NCI-H1436 treated with DMSO at 0.1 percent for 48 hours (cell line): ENCODE results near the gene JPH3.
"Not testable (repeated sequence)": the region's sequence is repeated elsewhere in the genome, so short reads cannot be mapped to it uniquely, and the experiment has no call there.

Experiments
- DNase-seq: peaks from one replicate; lab custom pipeline; 2025; lab: John Stamatoyannopoulos, UW

Gene JPH3

DNA sequence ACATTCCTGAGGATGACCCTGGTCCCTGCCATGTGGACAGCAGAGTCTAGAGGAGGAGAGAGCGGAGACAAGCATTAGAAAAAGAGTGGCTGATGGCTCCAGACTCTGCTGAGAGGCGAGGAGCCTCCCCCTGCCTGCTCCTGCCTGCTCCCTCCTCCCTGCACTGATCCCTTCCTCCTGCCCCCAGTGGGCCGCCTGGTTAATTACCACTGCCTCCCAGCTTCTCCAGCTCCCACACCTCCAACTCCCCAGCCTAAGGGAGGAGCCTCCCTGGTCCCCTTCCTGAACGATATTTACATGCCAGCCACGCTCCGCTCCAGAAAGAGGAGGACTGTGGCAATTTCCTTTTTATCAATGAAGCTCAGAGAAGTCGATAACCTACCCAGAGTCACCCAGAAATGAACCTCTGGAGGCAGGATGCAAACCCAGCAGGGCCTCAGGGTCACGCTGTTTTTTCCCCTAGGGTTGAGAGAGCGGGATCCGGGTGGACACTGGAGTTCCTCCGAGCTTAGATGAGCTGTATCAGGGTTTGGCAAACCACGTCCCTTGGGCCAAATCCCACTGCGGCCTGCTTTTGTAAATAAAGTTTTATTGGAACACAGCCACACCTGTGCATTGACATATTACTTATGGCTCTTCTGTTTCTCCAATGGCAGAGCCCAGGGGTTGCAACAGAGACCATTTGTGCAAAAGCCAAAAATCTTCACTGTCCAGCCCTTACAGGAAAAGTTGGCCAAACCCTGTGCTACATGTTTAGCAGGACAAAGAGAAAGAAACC is 27.1 kb upstream of the JPH3 start:
- DNase-seq = no peak

DNA sequence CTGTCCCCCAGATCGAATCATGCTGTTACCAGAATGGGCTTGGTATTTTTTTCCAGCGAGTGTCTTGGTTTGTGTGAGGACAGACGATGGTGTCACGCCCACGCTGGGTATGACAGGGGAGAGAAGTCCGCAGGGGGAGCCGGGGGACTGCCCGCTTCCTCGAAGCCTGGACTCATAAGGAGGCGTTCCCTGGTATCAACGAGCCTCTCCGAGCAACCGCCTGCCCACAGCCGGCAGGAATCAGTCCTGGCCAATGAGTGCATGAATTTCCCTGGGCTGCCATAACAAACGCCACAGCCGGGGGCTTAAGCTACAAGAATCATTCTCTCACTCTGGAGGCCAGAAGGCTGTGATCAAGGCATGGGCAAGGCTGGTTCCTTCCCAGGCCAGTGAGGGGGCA is 26.1 kb upstream of the JPH3 start:
- no peak for DNase-seq

DNA sequence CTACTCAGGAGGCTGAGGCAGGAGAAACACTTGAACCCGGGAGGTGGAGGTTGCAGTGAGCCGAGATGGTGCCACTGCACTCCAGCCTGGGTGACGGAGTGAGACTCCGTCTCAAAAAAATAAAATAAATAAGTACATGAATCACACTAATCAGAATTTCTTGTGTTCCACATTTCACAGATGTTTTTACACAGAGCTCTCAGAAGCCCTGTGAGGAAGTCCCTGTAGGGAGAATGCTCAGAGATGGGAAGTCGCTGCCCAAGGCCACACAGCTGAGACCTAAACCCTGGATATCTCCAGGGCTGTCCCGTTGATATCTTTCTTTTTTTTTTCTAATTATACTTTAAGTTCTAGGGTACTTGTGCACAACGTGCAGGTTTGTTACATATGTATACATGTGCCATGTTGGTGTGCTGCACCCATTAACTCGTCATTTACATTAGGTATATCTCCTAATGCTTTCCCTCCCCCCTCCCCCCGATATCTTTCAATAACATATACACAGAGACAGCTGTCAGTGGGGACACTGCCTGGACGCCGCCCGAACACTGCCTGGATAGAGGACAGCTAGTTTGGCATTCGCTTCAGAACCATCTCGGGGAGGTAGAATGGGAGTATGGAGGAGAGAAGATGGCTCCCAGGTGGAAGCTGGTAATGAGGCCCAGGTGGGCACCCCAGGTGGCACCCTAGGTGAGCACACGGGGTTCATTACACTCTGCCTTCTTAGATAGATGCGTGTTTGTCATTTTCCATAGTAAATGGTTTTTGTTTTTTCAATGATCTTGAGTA is 24.0 kb upstream of the JPH3 start:
- DNase-seq = not testable (repeated sequence)

DNA sequence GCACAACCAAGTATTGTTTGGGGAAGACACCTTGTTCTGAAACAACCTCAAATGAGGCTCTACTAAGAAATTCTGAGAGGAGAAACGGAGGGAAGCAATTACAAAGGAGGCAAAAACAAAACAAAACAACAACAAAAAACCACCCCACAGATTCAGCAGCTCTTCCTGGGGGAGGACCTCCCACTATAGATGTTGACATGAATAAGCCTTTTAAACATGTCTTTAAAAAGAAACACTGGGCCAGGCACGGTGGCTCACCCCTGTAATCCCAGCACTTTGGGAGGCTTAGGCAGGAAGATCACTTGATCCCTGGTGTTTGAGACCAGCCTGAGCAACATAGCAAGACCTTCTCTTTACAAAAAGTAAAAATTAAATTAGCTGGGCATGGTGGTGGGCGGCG is 22.6 kb upstream of the JPH3 start:
- no peak for DNase-seq

- no peak for DNase-seq
Observed at GRCh38 chr16:87580855-87581261, 21.4 kb upstream of the JPH3 start.

DNA sequence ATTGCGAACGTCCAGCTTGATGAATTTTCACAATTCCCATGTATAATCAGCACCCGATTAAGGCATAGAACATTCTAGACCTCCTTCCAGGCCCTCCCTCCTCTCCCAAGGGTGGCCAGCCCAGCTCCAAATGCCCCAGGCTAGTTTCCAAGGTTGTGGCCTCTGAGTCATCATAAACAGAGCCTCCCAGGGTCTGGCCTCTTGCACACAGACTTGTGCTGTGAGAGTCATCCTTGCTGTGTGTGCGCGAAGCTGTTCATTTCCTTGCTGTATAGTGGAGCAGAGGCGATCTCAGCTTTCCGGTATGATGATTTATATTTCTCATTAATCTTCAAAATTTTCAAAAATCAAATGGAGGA is 20.5 kb upstream of the JPH3 start:
- DNase-seq = no peak

DNA sequence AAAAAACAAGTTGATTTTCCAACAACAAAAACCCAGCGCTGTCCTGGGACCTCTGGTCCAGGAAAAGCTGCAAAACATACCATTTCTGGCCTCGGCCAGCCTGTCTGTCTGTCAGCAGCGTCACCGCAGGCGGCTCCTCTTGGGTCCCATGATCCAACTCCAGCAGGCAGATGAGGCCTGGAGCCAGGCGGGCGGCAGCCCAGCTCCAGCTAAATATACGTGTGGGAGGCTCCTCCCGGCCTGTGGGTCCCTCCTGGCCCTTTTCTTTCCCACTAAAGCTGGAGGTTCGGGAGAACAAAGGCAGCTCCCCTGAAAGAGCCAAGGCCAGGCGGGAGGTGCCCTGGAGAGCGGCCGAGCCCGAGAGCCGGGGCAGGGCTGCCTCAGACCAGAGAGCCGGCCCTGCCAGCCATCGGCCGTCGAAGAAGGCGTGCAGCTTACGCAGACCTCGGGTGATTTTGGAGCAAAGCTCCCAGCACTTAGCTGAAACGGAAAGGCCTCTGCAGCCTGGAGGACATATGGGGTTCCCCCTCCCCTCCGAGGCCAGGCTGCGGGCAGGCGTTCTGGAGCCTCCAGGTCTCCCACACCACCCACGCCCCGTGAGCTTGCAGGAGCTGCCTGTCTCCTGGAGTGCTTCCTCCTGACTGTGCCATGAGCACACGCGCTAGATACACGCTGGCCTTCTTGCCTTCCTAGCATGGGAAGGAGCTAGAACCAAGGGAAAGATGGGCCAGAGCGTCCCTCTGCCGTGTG is 19.9 kb upstream of the JPH3 start:
- DNase-seq = no peak

- no peak for DNase-seq
Observed at GRCh38 chr16:87582966-87583325, 19.4 kb upstream of the JPH3 start.

DNA sequence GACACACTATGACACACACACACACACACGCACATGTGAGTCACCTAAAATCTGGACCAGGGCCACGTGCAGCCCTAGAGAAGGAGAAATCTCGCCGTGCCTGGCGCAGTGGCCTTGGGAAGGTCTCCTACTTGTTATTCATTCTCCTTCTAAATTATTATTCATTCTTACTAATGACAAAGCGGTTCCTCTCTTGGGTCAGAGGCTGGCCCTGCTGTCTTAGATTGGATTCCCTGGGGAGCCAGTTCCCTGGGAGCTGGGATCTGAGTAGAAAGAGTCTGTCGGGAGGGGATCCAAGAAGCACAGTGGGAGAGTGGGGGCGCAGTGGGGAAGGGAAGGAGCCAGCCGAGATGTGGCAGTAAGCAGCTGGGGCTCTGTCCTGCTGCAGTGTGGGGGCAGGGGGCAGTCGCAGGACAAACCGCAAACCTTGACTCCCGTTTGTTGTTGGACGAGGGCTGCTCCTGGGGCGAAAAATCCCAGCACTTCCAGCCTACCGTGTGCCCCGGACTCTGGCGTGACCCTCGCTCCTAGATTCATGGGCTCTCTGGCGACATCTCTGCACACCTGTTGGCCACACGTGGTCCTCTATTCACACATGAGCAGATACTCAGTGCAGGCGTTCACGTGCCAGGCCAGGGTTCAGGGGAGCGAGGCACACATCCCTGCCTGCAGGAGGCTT is 18.7 kb upstream of the JPH3 start:
- DNase-seq = no peak

DNA sequence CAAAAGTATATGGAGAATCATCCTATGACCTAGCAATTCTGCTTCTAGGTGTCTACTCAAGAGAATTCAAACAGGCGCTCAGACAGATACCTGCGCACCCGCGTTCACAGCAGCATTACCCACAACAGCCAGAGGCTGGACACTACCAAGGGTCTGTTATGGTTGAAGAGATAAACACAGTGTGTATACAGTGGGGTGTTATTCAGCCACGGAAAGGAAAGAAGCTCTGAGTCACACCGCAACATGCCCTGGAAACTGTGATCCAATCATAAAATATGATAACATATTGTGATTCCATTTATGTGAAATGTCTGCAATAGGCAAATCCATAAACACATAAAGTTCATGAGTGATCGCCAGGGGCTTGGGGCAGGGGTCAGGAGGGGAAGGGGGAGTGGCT is 18.0 kb upstream of the JPH3 start:
- no peak for DNase-seq

DNA sequence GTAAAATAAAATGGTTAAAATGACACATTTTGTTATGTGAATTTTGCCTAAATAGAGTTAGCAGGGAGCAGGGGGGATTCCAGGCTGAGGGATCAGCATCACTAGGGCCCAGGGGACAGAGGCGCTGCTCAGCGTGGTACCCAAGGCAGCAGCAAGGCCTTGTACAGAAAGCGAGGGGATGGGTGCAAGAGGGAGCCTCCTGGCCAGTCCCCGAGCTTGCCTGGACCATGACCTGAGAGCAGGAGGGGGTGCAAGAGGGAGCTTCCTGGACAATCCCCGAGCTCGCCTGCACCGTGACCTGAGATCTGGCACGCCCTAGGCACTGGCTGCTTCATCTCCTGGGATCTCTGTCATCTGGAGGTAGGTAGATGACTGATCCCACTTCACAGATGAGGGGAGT is 17.3 kb upstream of the JPH3 start:
- no peak for DNase-seq

GRCh38 chr16:87585442-87586200 is 16.7 kb upstream of the JPH3 start:
- DNase-seq = no peak

GRCh38 chr16:87586201-87586782 is 16.0 kb upstream of the JPH3 start:
- DNase-seq = no peak

DNA sequence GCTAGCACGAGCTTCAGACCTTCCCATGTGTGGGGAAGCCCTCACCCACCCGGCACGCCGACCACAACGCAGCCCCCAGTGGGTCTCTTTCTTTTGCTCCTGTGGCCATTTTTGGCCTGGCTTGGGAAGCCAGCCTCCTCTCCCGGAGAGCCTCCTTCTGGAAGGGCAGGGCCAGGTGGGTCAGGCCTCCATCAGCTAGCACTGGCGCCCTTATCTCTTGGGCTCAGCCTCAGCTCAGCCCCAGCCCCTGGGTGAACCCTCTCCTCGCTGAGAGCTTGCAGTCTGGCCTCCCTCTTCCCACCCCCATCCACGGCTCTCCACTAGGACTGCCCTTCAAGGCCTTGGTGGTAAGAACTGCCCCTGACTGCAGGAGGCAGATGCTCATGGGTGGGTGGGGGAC is 14.7 kb upstream of the JPH3 start:
- DNase-seq = no peak

DNA sequence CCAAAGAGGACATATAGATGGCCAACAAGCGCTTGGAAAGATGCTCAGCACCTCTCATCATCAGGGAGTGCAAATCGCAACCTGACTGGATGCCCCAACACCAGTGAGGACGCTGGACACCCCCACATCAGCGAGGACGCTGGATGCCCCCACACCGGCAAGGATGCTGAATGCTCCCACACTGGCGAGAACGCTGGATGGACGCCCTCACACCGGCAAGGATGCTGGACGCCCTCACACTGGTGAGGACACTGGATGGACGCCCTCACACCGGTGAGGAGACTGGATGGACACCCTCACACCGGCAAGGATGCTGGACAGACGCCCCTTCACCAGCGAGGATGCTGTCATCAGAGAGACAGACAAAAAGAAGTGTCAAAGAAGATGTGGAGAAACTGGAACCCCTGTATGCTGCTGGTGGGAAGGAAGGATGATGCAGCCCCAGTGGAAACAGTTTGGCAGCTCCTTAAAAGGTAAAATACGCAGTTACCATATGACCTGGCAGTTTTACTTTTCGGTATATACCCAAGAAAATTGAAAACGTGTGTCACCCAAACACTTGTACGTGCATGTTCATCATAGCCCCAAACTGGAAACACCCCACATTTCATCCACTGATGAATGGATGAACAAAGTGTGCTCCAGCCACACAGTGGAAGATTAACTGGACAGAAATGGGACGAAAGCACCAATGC is 10.1 kb upstream of the JPH3 start:
- no peak for DNase-seq

GRCh38 chr16:87593710-87594258 is 8.5 kb upstream of the JPH3 start:
- DNase-seq = no peak

- DNase-seq = no peak
Observed at GRCh38 chr16:87595712-87596111, 6.6 kb upstream of the JPH3 start.

GRCh38 chr16:87597324-87597830 is 4.9 kb upstream of the JPH3 start:
- DNase-seq = no peak

DNA sequence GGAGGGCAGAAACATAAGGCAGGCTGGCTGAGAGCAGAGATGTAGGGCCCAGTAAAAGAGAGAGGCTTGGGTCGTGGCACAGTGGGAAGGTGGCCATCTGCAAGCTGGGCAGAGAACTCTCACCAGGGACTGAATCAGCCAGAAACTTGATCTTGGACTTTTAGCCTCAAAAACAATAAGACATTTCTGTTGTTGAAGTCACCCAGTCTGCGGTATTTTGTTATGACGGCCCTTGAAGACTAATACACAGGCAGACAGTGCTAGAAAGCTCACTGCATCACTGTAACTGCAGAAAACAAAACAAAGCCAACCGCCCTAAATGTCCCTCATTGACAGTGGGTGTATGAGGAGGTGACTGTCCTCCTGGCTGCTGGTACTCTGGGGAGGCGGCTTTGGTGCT is 3.9 kb upstream of the JPH3 start:
- DNase-seq = no peak

DNA sequence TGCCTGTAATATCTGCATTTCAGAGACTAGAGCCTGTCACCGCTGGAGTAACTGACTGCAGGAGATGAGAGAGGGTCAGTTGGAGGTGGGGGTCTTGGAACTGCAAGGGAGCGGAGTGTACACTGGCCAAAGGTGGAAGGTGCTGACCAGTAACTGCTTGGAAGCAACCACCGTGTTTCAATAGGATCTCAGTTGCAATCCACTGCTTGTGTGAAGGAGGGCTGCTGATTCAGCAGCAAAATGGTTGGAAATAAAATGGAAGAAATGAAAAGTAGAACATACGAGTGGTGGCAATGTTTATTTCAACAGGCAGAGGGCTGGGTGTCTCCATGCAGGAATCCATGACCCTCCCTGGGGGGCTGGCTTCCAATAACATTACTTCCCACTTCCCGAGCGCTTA is 2.1 kb upstream of the JPH3 start:
- DNase-seq = no peak
